ENCODE measurements around the gene ENOPH1.

The ENOPH1 gene

GRCh38 chr4:82428969-82429727 is 1.2 kb upstream of the ENOPH1 start:
- peak overlapping the region; percentile 96 for H3K27ac ChIP-seq (ENCODE audit: low read length)

GRCh38 chr4:82429728-82430192 is 630 bp upstream of the ENOPH1 start:
- Histone ChIP-seq H3K4me3 (ENCODE audit: low read depth in 1 of 2, low read length in 2 of 2) (peak overlapping the region; percentile 88 to 96), H3K4me1 (ENCODE audit: control insufficient read depth in 1 of 2, insufficient read depth in 2 of 2, low read length in 2 of 2) (peaks cover 8 to 37% of the 10 kb centered on the region in 2 donors), H3K36me3 (ENCODE audit: control insufficient read depth in 1 of 2, insufficient read depth in 2 of 2, low read length in 2 of 2) (peaks cover 22 to 24% of the 10 kb centered on the region in 2 donors), H3K27ac (ENCODE audit: low read length) (peak overlapping the region; percentile 96), H3K9me3 (ENCODE audit: control insufficient read depth in 1 of 2, low read length in 2 of 2) (no peaks in the 10 kb centered on the region), H3K27me3 (ENCODE audit: low read depth, low read length) (no peaks in the 10 kb centered on the region)

More at GRCh38 chr4:82428969-82429727, 1.2 kb upstream of the ENOPH1 start:
- H3K36me3 ChIP-seq (ENCODE audit: control insufficient read depth in 1 of 2, insufficient read depth in 2 of 2, low read length in 2 of 2), result peaks cover 28 to 30% of the 10 kb centered on the region in 2 donors
- H3K4me3 ChIP-seq (ENCODE audit: low read depth in 1 of 2, low read length in 2 of 2), result peak overlapping the region; percentile 96 to 97
- peaks cover 8 to 37% of the 10 kb centered on the region in 2 donors for H3K4me1 ChIP-seq (ENCODE audit: control insufficient read depth in 1 of 2, insufficient read depth in 2 of 2, low read length in 2 of 2)
- no peaks in the 10 kb centered on the region for H3K27me3 ChIP-seq (ENCODE audit: low read depth, low read length)
- H3K9me3 ChIP-seq (ENCODE audit: control insufficient read depth in 1 of 2, low read length in 2 of 2), result no peaks in the 10 kb centered on the region

GRCh38 chr4:82430964-82431745 is 765 bp downstream of the ENOPH1 start:
- Histone ChIP-seq H3K4me1 (ENCODE audit: control insufficient read depth in 1 of 2, insufficient read depth in 2 of 2, low read length in 2 of 2) (peaks cover 8 to 31% of the 10 kb centered on the region in 2 donors), H3K36me3 (ENCODE audit: control insufficient read depth in 1 of 2, insufficient read depth in 2 of 2, low read length in 2 of 2) (peaks cover 9 to 13% of the 10 kb centered on the region in 2 donors), H3K4me3 (ENCODE audit: low read depth in 1 of 2, low read length in 2 of 2) (peak overlapping the region; percentile 88 to 96), H3K9me3 (ENCODE audit: control insufficient read depth in 1 of 2, low read length in 2 of 2) (no peaks in the 10 kb centered on the region), H3K27ac (ENCODE audit: low read length) (peak overlapping the region; percentile 84), H3K27me3 (ENCODE audit: low read depth, low read length) (no peaks in the 10 kb centered on the region)

- Histone ChIP-seq H3K4me3 (ENCODE audit: low read depth in 1 of 2, low read length in 2 of 2) (peak overlapping the region; percentile 88 to 96), H3K4me1 (ENCODE audit: control insufficient read depth in 1 of 2, insufficient read depth in 2 of 2, low read length in 2 of 2) (peaks cover 6 to 24% of the 10 kb centered on the region in 2 donors), H3K27ac (ENCODE audit: low read length) (no peak overlapping the region)
These were observed 1.4 kb downstream of the ENOPH1 start for GRCh38 chr4:82431831-82432230.

GRCh38 chr4:82432596-82432995 is 2.2 kb downstream of the ENOPH1 start:
- Histone ChIP-seq H3K27me3 (ENCODE audit: low read depth, low read length) (no peaks in the 10 kb centered on the region), H3K4me3 (ENCODE audit: low read depth in 1 of 2, low read length in 2 of 2) (no peak overlapping the region), H3K36me3 (ENCODE audit: control insufficient read depth in 1 of 2, insufficient read depth in 2 of 2, low read length in 2 of 2) (peaks cover 5% of the 10 kb centered on the region in 2 donors), H3K4me1 (ENCODE audit: control insufficient read depth in 1 of 2, insufficient read depth in 2 of 2, low read length in 2 of 2) (peaks cover 3 to 16% of the 10 kb centered on the region in 2 donors), H3K27ac (ENCODE audit: low read length) (no peak overlapping the region), H3K9me3 (ENCODE audit: control insufficient read depth in 1 of 2, low read length in 2 of 2) (no peaks in the 10 kb centered on the region)

More at GRCh38 chr4:82431831-82432230, 1.4 kb downstream of the ENOPH1 start:
- no peaks in the 10 kb centered on the region for H3K9me3 ChIP-seq (ENCODE audit: control insufficient read depth in 1 of 2, low read length in 2 of 2)
- peaks cover 5 to 8% of the 10 kb centered on the region in 2 donors for H3K36me3 ChIP-seq (ENCODE audit: control insufficient read depth in 1 of 2, insufficient read depth in 2 of 2, low read length in 2 of 2)
- H3K27me3 ChIP-seq (ENCODE audit: low read depth, low read length), result no peaks in the 10 kb centered on the region

- no peaks in the 10 kb centered on the region for H3K9me3 ChIP-seq (ENCODE audit: control insufficient read depth in 1 of 2, low read length in 2 of 2)
- H3K4me1 ChIP-seq (ENCODE audit: control insufficient read depth in 1 of 2, insufficient read depth in 2 of 2, low read length in 2 of 2), result peaks cover 3 to 11% of the 10 kb centered on the region in 2 donors
- peaks cover 0 to 5% of the 10 kb centered on the region in 2 donors for H3K36me3 ChIP-seq (ENCODE audit: control insufficient read depth in 1 of 2, insufficient read depth in 2 of 2, low read length in 2 of 2)
- no peak overlapping the region for H3K4me3 ChIP-seq (ENCODE audit: low read depth in 1 of 2, low read length in 2 of 2)
- no peak overlapping the region for H3K27ac ChIP-seq (ENCODE audit: low read length)
- H3K27me3 ChIP-seq (ENCODE audit: low read depth, low read length), result no peaks in the 10 kb centered on the region
These were observed 3.4 kb downstream of the ENOPH1 start for GRCh38 chr4:82433791-82434190.

- no peak overlapping the region for H3K4me3 ChIP-seq (ENCODE audit: low read depth in 1 of 2, low read length in 2 of 2)
- no peaks in the 10 kb centered on the region for H3K36me3 ChIP-seq (ENCODE audit: control insufficient read depth in 1 of 2, insufficient read depth in 2 of 2, low read length in 2 of 2)
- peaks cover 3 to 11% of the 10 kb centered on the region in 2 donors for H3K4me1 ChIP-seq (ENCODE audit: control insufficient read depth in 1 of 2, insufficient read depth in 2 of 2, low read length in 2 of 2)
- H3K9me3 ChIP-seq (ENCODE audit: control insufficient read depth in 1 of 2, low read length in 2 of 2), result no peaks in the 10 kb centered on the region
- no peaks in the 10 kb centered on the region for H3K27me3 ChIP-seq (ENCODE audit: low read depth, low read length)
- H3K27ac ChIP-seq (ENCODE audit: low read length), result no peak overlapping the region
These were observed 4.6 kb downstream of the ENOPH1 start for GRCh38 chr4:82434949-82435348.

- Histone ChIP-seq H3K9me3 (ENCODE audit: control insufficient read depth in 1 of 2, low read length in 2 of 2) (no peaks in the 10 kb centered on the region), H3K4me1 (ENCODE audit: control insufficient read depth in 1 of 2, insufficient read depth in 2 of 2, low read length in 2 of 2) (peaks cover 3 to 9% of the 10 kb centered on the region in 2 donors)
These were observed 5.7 kb downstream of the ENOPH1 start for GRCh38 chr4:82436130-82436529.

GRCh38 chr4:82436780-82437179 is 6.4 kb downstream of the ENOPH1 start:
- Histone ChIP-seq H3K27ac (ENCODE audit: low read length) (no peak overlapping the region), H3K36me3 (ENCODE audit: control insufficient read depth in 1 of 2, insufficient read depth in 2 of 2, low read length in 2 of 2) (no peaks in the 10 kb centered on the region), H3K4me3 (ENCODE audit: low read depth in 1 of 2, low read length in 2 of 2) (no peak overlapping the region), H3K27me3 (ENCODE audit: low read depth, low read length) (no peaks in the 10 kb centered on the region), H3K9me3 (ENCODE audit: control insufficient read depth in 1 of 2, low read length in 2 of 2) (no peaks in the 10 kb centered on the region), H3K4me1 (ENCODE audit: control insufficient read depth in 1 of 2, insufficient read depth in 2 of 2, low read length in 2 of 2) (peaks cover 0 to 2% of the 10 kb centered on the region in 2 donors)

More at GRCh38 chr4:82436130-82436529, 5.7 kb downstream of the ENOPH1 start:
- H3K4me3 ChIP-seq (ENCODE audit: low read depth in 1 of 2, low read length in 2 of 2), result no peak overlapping the region
- H3K27me3 ChIP-seq (ENCODE audit: low read depth, low read length), result no peaks in the 10 kb centered on the region
- no peak overlapping the region for H3K27ac ChIP-seq (ENCODE audit: low read length)
- no peaks in the 10 kb centered on the region for H3K36me3 ChIP-seq (ENCODE audit: control insufficient read depth in 1 of 2, insufficient read depth in 2 of 2, low read length in 2 of 2)

GRCh38 chr4:82437285-82438005 is 7.1 kb downstream of the ENOPH1 start:
- Histone ChIP-seq H3K4me3 (ENCODE audit: low read depth in 1 of 2, low read length in 2 of 2) (no peak overlapping the region), H3K27me3 (ENCODE audit: low read depth, low read length) (no peaks in the 10 kb centered on the region), H3K36me3 (ENCODE audit: control insufficient read depth in 1 of 2, insufficient read depth in 2 of 2, low read length in 2 of 2) (no peaks in the 10 kb centered on the region), H3K4me1 (ENCODE audit: control insufficient read depth in 1 of 2, insufficient read depth in 2 of 2, low read length in 2 of 2) (no peaks in the 10 kb centered on the region), H3K27ac (ENCODE audit: low read length) (no peak overlapping the region), H3K9me3 (ENCODE audit: control insufficient read depth in 1 of 2, low read length in 2 of 2) (no peaks in the 10 kb centered on the region)

- Histone ChIP-seq H3K27me3 (ENCODE audit: low read depth, low read length) (no peaks in the 10 kb centered on the region), H3K36me3 (ENCODE audit: control insufficient read depth in 1 of 2, insufficient read depth in 2 of 2, low read length in 2 of 2) (no peaks in the 10 kb centered on the region), H3K9me3 (ENCODE audit: control insufficient read depth in 1 of 2, low read length in 2 of 2) (no peaks in the 10 kb centered on the region), H3K4me1 (ENCODE audit: control insufficient read depth in 1 of 2, insufficient read depth in 2 of 2, low read length in 2 of 2) (no peaks in the 10 kb centered on the region), H3K27ac (ENCODE audit: low read length) (no peak overlapping the region), H3K4me3 (ENCODE audit: low read depth in 1 of 2, low read length in 2 of 2) (no peak overlapping the region)
These were observed 8.7 kb downstream of the ENOPH1 start for GRCh38 chr4:82439088-82439487.
